ENCODE measurements around the gene FBN2.

GRCh38 chr5:128566178-128566577 lies 28.1 kb upstream of the FBN2 start:
- TF ChIP-seq, protein P1, sequence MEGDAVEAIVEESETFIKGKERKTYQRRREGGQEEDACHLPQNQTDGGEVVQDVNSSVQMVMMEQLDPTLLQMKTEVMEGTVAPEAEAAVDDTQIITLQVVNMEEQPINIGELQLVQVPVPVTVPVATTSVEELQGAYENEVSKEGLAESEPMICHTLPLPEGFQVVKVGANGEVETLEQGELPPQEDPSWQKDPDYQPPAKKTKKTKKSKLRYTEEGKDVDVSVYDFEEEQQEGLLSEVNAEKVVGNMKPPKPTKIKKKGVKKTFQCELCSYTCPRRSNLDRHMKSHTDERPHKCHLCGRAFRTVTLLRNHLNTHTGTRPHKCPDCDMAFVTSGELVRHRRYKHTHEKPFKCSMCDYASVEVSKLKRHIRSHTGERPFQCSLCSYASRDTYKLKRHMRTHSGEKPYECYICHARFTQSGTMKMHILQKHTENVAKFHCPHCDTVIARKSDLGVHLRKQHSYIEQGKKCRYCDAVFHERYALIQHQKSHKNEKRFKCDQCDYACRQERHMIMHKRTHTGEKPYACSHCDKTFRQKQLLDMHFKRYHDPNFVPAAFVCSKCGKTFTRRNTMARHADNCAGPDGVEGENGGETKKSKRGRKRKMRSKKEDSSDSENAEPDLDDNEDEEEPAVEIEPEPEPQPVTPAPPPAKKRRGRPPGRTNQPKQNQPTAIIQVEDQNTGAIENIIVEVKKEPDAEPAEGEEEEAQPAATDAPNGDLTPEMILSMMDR (conservative IDR thresholded peaks at IDR 0.05; ENCODE audit: low read depth, low read length) = no peak
- TF ChIP-seq EZH2 (IDR thresholded peaks at IDR 0.05; ENCODE audit: borderline replicate concordance, low read depth, low read length, poor library complexity, severe bottlenecking) = no peak

Measured in A673 (cell line).